Kidney (tissue), 14 donors: ENCODE data around the gene FAM184B. TPM values are rescaled to one million over a fixed set of nuclear protein-coding genes. Genes with fewer than 3 reads are reported as not detected.

Experiments used
- DNase-seq, 5 donors: peaks; one replicate each; pipeline ENCODE4 v3.0.0-alpha.2; 2013 to 2020
- FAIRE-seq: peaks from 2 replicates; lab custom pipeline; 2012; peaks lifted over from hg19 to GRCh38; lab: Jason Lieb, UNC
- H3K27ac ChIP-seq, 2 donors: one replicate each; pipeline ENCODE4 v1.7.0; 2013; ENCODE audit warnings: low read depth in 2 of 2, low read length in 2 of 2, inconsistent platforms in 1 of 2
- H3K27me3 ChIP-seq: one replicate; pipeline ENCODE4 v1.7.1; 2013; ENCODE audit warnings: low read length, inconsistent platforms; ENCODE audit not compliant: control insufficient read depth, insufficient read depth
- H3K36me3 ChIP-seq, 3 donors: one replicate each; pipeline versions ENCODE4 v1.7.0 to v1.7.1; 2013; ENCODE audit warnings: low read length in 3 of 3, control low read depth in 1 of 3, inconsistent platforms in 1 of 3; ENCODE audit not compliant: insufficient read depth in 3 of 3, control insufficient read depth in 2 of 3
- H3K4me1 ChIP-seq, 3 donors: one replicate each; pipeline versions ENCODE4 v1.7.0 to v1.7.1; 2013; ENCODE audit warnings: low read length in 3 of 3, inconsistent platforms in 1 of 3, low read depth in 1 of 3; ENCODE audit not compliant: control insufficient read depth in 2 of 3, insufficient read depth in 2 of 3
- H3K4me3 ChIP-seq, 3 donors: one replicate each; pipeline versions ENCODE4 v1.7.0 to v1.8.1; 2013; ENCODE audit warnings: low read length in 3 of 3, control low read depth in 1 of 3, inconsistent platforms in 1 of 3
- H3K9ac ChIP-seq, 3 donors: one replicate each; pipeline versions ENCODE4 v1.7.0 to v1.7.1; 2013; ENCODE audit warnings: low read length in 3 of 3, control low read depth in 1 of 3, inconsistent platforms in 1 of 3
- H3K9me3 ChIP-seq, 3 donors: one replicate each; pipeline versions ENCODE4 v1.7.0 to v1.7.1; 2013; ENCODE audit warnings: low read length in 3 of 3, control low read depth in 1 of 3, inconsistent platforms in 1 of 3; ENCODE audit not compliant: control insufficient read depth in 2 of 3, insufficient read depth in 1 of 3
- intact Hi-C: fragments of 100-400 bp; cut with DNase I; formaldehyde crosslinking; loops from one replicate; pipeline ENCODE4 v1.11.1; 2022
- polyA plus RNA-seq: library from polyadenylated mRNA; stranded (reverse); fragments of 350-450 nt; fragmentation: Illumina TruSeq; extraction: RNeasy Lipid Tissue Mini Kit (QIAGEN cat#74804); gene quantifications from one replicate; pipeline ENCODE4 v1.2.3, GENCODE V29; 2014; ENCODE audit warnings: low read depth, low replicate concordance; ENCODE audit not compliant: insufficient read depth
- total RNA-seq: library from RNA; stranded (reverse); fragmentation: NEBNext Ultra II Directional; extraction: Animal tissue kit (Norgen Biotek cat#: 25700); gene quantifications from one replicate; pipeline ENCODE4 v1.2.1, GENCODE V29; 2021
- TF ChIP-seq, protein P1 (sequence below): IDR thresholded peaks from 3 replicates; pipeline ENCODE4 v1.5.1; 2012; ENCODE audit warnings: mild to moderate bottlenecking, moderate library complexity, borderline replicate concordance; ENCODE audit not compliant: insufficient read depth; ENCODE audit errors: extremely low read depth
- donor health status: control.
- donor health status: control.
- donor health status: control.
- donor health status: control.
- donor health status: control.
- donor health status: DM: yes; HTN: yes; CAD: no.
- donor health status: Normal renal cell carcinoma (clear cell type).

Gene FAM184B
- total and polyA plus RNA-seq, 2 donors from 2014 or later: 0.09 to 0.39 TPM

- H3K4me3 ChIP-seq: no peak overlapping the region
- H3K9me3 ChIP-seq: no peaks in the 10 kb centered on the region
- H3K27ac ChIP-seq: no peak overlapping the region
- H3K9ac ChIP-seq: no peak overlapping the region
- intact Hi-C loops: loop anchor here (5.0 kb wide), 1 partner anchor 88 kb away; no protein-coding TSS in a partner anchor
- no peaks in the 10 kb centered on the region for H3K4me1 ChIP-seq
- FAIRE-seq (no peak), DNase-seq (no peak)
- no peaks in the 10 kb centered on the region for H3K27me3 ChIP-seq
- peaks cover 6 to 24% (median 15%) of the 10 kb centered on the region in 3 donors for H3K36me3 ChIP-seq
- TF ChIP-seq, protein P1, sequence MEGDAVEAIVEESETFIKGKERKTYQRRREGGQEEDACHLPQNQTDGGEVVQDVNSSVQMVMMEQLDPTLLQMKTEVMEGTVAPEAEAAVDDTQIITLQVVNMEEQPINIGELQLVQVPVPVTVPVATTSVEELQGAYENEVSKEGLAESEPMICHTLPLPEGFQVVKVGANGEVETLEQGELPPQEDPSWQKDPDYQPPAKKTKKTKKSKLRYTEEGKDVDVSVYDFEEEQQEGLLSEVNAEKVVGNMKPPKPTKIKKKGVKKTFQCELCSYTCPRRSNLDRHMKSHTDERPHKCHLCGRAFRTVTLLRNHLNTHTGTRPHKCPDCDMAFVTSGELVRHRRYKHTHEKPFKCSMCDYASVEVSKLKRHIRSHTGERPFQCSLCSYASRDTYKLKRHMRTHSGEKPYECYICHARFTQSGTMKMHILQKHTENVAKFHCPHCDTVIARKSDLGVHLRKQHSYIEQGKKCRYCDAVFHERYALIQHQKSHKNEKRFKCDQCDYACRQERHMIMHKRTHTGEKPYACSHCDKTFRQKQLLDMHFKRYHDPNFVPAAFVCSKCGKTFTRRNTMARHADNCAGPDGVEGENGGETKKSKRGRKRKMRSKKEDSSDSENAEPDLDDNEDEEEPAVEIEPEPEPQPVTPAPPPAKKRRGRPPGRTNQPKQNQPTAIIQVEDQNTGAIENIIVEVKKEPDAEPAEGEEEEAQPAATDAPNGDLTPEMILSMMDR: no peak
Observed at GRCh38 chr4:17635056-17635455, 146.4 kb downstream of the FAM184B start.

DNA sequence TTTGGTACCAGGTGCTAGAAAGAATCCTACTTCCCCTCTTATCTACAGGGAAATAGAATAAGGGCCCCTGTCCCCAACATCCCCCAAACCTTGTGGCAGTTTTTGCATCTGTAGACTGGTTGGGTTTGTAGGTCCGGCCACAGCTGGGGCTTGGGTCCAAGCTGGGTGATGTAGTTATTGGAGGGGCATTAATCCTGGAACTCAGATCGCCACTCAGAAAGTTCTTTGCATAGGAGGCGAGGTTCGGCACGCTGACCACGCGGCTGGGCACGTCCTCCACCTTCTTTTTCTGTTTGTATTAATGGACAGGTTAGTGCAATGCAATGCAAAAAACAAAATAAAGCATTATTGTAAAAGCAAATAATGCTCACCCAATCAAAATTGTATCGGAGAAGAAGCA, 147.8 kb downstream of the FAM184B start:
- H3K9ac ChIP-seq: no peak overlapping the region
- peaks cover 9 to 25% (median 18%) of the 10 kb centered on the region in 3 donors for H3K36me3 ChIP-seq
- H3K9me3 ChIP-seq: no peaks in the 10 kb centered on the region
- DNase-seq (peak in 1 of 5 donors; percentile 25), FAIRE-seq (no peak)
- no peaks in the 10 kb centered on the region for H3K4me1 ChIP-seq
- intact Hi-C loops: no loop called here
- H3K4me3 ChIP-seq: no peak overlapping the region
- TF ChIP-seq, protein P1: no peak
- no peaks in the 10 kb centered on the region for H3K27me3 ChIP-seq
- no peak overlapping the region for H3K27ac ChIP-seq

DNA sequence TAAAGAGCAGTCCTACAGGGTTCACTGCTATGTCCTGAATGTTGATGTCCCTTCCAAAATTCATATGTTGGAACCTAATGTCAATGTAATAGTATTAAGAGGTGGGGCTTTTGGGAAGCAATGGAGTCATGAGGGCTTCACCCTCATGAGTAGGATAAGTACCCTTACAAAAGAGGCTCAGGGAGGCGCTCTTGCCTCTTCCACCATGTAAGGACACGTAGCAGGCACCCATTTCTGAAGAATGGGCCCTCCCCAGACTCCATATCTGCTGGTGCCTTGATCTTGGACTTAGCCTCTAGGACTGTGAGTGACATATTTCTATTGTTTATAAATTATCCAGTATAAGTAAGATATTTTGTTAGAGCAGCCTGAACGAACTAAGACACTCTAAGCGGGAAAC, 151.2 kb downstream of the FAM184B start:
- H3K27me3 ChIP-seq: no peaks in the 10 kb centered on the region
- no peaks in the 10 kb centered on the region for H3K4me1 ChIP-seq
- H3K4me3 ChIP-seq: no peak overlapping the region
- H3K9ac ChIP-seq: no peak overlapping the region
- no peaks in the 10 kb centered on the region for H3K9me3 ChIP-seq
- DNase-seq (no peak), FAIRE-seq (no peak)
- no peak overlapping the region for H3K27ac ChIP-seq
- H3K36me3 ChIP-seq: peaks cover 15 to 54% (median 33%) of the 10 kb centered on the region in 3 donors
- TF ChIP-seq, protein P1: no peak
- intact Hi-C loops: no loop called here

DNA sequence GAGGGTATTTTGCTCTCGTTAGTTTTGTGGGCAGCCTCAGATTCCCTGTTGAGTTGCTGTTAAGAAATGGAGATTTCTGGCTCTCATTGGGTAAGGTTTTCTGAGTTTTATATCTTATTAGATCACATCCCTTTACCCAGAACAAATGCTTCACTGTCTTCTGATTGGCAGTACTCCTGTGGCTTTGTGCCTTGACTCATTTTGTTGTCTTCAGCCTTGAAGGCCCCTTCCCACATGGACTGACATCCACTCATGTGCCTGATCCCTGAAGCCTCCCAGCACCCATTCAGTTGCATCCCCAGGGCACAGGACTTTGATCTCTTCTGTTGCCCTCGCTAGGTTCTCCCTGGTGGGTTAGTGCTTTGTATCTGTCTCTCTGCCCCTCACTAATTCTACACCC, 156.6 kb downstream of the FAM184B start:
- H3K9me3 ChIP-seq: no peaks in the 10 kb centered on the region
- FAIRE-seq (no peak), DNase-seq (no peak)
- H3K36me3 ChIP-seq: peaks cover 19 to 74% (median 50%) of the 10 kb centered on the region in 3 donors
- H3K27me3 ChIP-seq: no peaks in the 10 kb centered on the region
- H3K9ac ChIP-seq: no peak overlapping the region
- no peak overlapping the region for H3K4me3 ChIP-seq
- no peak overlapping the region for H3K27ac ChIP-seq
- H3K4me1 ChIP-seq: no peaks in the 10 kb centered on the region
- intact Hi-C loops: no loop called here
- TF ChIP-seq, protein P1: no peak
